Epithelial cell of proximal tubule (primary cell): ENCODE results near the gene NFAM1. TPM values are rescaled to one million over a fixed set of nuclear protein-coding genes. Genes with fewer than 3 reads are reported as not detected.

Experiments used
- DNase-seq: peaks from one replicate; pipeline ENCODE4 v3.0.0-alpha.2; 2011; ENCODE audit warnings: low read depth
- H3K4me3 ChIP-seq: 2 replicates; pipeline ENCODE4 v1.5.1; 2011; ENCODE audit warnings: low read depth, mild to moderate bottlenecking, low read length
- total RNA-seq: library from RNA; depleted of rRNA; stranded (reverse); fragments of >200 nt; gene quantifications from 2 replicates; pipeline ENCODE4 v1.2.3, GENCODE V29; 2015
- TF ChIP-seq, protein P1 (sequence below): conservative IDR thresholded peaks from 2 replicates; pipeline ENCODE4 v1.5.1; 2012; ENCODE audit warnings: low read depth, mild to moderate bottlenecking, low read length

Gene NFAM1
- total RNA-seq, 1 donor from 2014 or later, result not detected

DNA sequence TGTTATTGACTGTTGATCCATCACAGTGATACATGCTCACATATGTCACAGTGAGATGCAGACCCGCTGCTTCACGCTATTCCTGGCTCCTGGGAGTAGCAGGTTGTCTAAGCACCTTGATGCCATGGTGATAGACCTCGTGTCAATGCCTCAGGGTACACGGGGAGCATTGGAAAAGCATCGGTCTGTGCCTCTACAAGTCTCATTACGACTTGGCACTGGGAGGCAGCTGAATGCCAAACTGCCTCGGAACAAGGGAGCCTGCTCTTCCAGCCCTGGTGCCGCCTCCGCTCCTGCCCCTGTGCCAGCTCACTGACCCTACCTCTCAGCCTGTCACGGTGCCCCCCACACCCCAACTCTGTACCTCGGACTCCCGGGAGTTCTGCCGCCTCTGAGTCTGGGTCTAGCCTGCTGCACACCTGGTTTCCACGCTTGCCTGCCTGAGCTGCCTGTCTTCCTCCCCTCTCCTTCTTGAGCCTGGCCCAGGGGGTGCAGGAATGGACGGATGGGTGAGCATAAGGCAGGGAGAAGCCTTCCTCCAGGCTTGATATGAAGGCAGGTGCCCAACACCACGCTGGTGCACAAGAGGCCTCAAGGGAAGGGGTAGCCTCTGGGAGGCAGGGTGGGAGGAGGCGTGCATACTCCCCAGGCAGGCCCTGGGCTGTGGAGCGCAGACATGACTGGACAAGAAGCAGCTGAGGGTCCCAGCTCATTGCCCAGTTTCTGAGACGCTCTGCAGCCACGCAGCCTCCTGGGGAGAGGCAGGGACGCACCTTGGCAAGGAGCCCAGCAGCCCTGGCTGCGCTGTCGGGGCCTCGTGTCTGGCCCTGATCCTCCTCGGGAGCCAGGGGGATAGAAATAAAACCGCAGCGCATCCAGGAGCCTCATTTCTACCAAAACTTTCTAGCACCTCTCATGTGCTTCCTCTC, 1.8 kb upstream of the NFAM1 start:
- no peak overlapping the region for H3K4me3 ChIP-seq
- DNase-seq, result no peak
- TF ChIP-seq, protein P1, sequence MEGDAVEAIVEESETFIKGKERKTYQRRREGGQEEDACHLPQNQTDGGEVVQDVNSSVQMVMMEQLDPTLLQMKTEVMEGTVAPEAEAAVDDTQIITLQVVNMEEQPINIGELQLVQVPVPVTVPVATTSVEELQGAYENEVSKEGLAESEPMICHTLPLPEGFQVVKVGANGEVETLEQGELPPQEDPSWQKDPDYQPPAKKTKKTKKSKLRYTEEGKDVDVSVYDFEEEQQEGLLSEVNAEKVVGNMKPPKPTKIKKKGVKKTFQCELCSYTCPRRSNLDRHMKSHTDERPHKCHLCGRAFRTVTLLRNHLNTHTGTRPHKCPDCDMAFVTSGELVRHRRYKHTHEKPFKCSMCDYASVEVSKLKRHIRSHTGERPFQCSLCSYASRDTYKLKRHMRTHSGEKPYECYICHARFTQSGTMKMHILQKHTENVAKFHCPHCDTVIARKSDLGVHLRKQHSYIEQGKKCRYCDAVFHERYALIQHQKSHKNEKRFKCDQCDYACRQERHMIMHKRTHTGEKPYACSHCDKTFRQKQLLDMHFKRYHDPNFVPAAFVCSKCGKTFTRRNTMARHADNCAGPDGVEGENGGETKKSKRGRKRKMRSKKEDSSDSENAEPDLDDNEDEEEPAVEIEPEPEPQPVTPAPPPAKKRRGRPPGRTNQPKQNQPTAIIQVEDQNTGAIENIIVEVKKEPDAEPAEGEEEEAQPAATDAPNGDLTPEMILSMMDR, result no peak

DNA sequence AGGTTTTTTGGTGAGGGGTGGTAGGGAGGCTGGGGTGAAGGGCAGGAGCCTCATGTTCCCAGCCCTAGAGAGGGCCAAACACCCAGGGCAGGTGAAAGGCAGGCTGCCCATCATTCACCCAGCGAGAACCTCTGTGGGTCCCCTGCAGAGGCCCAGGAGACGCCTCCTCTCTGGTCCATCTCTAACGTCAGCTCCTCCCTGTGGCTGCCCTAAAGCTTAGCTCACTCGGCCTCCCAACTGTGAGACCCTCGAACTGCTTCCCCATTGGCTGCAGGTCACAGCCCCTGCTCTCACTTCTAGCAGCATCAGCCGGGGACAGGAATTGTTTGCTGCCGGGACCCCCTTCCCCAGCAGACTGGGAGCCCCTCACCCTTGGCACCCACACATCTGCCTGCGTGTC, 615 bp upstream of the NFAM1 start:
- TF ChIP-seq, protein P1, result no peak
- no peak overlapping the region for H3K4me3 ChIP-seq
- DNase-seq, result no peak

DNA sequence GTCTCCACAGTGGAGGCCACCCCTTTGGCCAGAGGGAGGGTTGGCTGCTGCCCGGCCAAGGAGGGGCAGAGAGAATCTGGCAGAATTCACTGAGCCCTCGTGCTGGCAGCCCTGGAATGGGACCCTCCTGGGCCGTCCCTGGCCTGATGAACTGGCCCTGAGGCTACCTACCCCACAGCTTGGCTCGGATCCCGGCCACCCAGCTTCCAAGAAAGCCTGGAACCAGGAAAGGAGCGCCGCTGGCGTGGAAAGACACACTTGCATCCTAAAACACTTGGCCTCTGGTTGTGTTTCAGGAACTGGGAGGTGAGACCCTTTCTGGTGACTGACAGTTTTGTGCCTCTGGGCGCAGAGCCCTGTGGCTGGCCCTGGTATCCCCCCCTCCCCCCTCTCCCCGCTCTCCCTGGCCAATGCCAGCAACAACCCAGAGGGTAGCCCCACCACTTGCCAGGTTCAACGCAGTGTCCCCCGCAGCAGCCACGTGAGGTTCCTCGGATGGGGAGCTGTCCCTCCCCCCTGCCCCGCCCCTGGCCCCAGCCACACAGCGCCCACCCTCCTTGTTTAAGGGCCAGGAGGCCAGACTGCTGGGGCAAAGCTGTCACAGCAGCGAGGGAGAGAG, 693 bp downstream of the NFAM1 start:
- TF ChIP-seq, protein P1, result no peak
- H3K4me3 ChIP-seq, result no peak overlapping the region
- DNase-seq, result no peak

DNA sequence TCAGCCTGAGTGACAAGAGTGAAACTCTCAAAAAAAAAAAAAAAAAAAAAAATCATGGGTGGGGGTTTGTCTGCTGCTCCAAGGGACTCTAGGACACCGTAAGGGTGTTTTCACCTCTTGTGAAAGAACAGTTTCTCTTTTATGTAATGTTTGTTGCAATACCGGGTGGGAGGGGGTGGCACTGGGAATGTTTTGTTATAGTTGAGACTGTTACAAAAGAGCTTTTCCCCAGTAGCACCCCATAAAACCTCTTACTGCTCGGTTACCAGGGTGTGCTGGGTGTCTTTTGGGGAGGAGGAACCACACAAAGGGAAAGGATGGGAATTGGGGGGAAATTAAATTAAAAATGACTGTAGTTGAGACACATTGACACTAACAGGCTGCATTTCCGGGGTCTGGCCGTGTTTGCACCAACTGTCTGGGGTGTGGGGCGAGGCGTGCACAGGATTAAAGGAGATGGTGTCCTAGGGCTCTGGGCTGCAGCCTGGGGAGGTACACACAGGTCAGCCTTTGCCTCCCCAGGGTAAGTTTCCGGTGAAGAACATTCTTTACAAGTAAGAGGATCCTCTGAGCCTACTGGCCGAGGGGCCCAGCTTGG, 1.6 kb downstream of the NFAM1 start:
- TF ChIP-seq, protein P1, result no peak

DNA sequence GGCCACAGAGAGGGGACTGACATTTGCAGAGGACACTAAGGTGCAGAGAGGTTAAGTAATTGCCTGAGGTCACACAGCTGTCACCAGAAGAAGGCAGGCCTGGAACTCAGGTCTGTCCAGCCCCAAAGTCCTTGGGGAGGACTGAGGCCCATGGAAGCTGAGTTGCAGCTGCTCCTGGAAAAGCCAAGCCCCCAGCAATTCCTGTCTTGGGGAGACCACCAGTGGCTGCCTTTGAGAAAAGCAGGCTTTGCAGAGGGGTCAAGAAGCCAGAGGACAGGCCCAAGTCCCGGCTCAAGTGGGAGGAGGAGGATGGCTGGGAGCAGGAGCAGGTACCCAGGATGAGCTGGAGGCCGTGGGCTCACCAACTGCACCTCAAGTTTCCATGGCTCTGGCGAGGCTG, 3.4 kb downstream of the NFAM1 start:
- TF ChIP-seq, protein P1, result no peak
- H3K4me3 ChIP-seq, result no peak overlapping the region
- DNase-seq, result no peak

More for the DNA sequence above, 1.6 kb downstream of the NFAM1 start:
- no peak overlapping the region for H3K4me3 ChIP-seq
- no peak for DNase-seq

DNA sequence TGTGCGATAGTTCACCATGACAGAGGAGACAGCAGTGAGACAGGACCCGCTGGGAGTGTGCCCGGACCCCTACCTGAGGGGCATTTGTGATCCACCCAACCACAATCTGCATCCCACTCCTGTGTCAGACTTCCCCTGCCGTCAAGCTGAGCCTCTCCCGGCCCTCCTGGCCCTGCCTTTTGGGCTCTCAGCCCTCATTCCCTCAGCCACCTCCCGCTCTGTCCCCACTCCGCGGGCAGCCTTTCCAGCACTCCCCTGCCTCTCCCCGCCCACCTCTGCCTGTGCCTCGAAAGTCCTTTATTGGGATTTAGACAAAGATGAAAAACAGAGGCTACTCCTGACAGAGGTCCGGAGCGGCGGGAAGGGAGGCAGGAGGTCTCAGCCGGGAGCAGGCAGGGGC, 4.2 kb downstream of the NFAM1 start:
- no peak overlapping the region for H3K4me3 ChIP-seq
- DNase-seq, result no peak
- TF ChIP-seq, protein P1, result no peak
